DOHH2 (cell line): ENCODE results near the gene MACROD2.

Source experiments
- EZH2phosphoT487 ChIP-seq: fragments of 200-600 bp; sonication (generic); IDR thresholded peaks from 2 replicates; pipeline ENCODE4 v1.6.1; 2017; ENCODE audit warnings: borderline replicate concordance, mild to moderate bottlenecking, antibody characterized with exemption, low read length, moderate library complexity, mixed read lengths
- TF ChIP-seq, protein P1 (sequence below): fragments of 200-600 bp; sonication (generic); IDR thresholded peaks from one replicate; pipeline ENCODE4 v1.5.1; 2014; ENCODE audit warnings: antibody characterized with exemption, mild to moderate bottlenecking, low read depth, low read length; ENCODE audit not compliant: poor library complexity, severe bottlenecking

DNA sequence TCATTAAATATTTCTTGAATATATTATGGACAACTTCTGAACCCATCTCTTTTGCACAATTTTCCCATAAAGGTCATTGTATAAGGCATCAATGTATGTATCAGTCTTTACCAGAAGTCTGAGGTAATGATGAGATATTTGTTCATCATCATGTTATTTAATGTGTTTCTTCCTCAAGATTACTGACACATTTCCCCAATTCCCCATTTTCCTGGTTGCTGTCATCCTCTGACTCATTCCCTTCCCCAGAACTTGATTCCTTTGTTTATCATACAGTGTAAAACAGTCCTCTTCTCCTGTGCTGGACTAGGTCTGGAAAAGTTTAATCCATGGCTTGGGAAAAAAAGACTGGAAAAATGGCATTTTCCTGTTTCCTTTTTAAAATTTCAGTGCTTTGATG is 450.0 kb downstream of the MACROD2 start:
- TF ChIP-seq, protein P1, sequence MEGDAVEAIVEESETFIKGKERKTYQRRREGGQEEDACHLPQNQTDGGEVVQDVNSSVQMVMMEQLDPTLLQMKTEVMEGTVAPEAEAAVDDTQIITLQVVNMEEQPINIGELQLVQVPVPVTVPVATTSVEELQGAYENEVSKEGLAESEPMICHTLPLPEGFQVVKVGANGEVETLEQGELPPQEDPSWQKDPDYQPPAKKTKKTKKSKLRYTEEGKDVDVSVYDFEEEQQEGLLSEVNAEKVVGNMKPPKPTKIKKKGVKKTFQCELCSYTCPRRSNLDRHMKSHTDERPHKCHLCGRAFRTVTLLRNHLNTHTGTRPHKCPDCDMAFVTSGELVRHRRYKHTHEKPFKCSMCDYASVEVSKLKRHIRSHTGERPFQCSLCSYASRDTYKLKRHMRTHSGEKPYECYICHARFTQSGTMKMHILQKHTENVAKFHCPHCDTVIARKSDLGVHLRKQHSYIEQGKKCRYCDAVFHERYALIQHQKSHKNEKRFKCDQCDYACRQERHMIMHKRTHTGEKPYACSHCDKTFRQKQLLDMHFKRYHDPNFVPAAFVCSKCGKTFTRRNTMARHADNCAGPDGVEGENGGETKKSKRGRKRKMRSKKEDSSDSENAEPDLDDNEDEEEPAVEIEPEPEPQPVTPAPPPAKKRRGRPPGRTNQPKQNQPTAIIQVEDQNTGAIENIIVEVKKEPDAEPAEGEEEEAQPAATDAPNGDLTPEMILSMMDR = no peak
- no peak for TF ChIP-seq EZH2phosphoT487
